Uterus (tissue), 4 donors: ENCODE measurements around the gene JOSD1. TPM values are rescaled to one million over a fixed set of nuclear protein-coding genes. Genes with fewer than 3 reads are reported as not detected.
A peak's percentile ranks its signal among the peaks of the same experiment; 100 is the strongest.

Experiments
- DNase-seq, 2 donors: peaks; one replicate each; pipeline ENCODE4 v3.0.0-alpha.2; 2019 to 2020
- H3K27ac ChIP-seq, 2 donors: fragments of 200-600 bp; sonication (generic); 1 replicate in 1 of 2; 2 replicates in 1 of 2; pipeline ENCODE4 v1.5.1; 2016 to 2018
- H3K27me3 ChIP-seq, 2 donors: fragments of 200-600 bp; sonication (generic); one replicate each; pipeline ENCODE4 v1.5.1; 2018 to 2019; ENCODE audit warnings: control low read depth in 1 of 2
- H3K36me3 ChIP-seq, 2 donors: fragments of 200-600 bp; sonication (generic); one replicate each; pipeline ENCODE4 v1.5.1; 2019; ENCODE audit warnings: control low read depth in 1 of 2
- H3K4me1 ChIP-seq, 2 donors: fragments of 200-600 bp; sonication (generic); one replicate each; pipeline ENCODE4 v1.5.1; 2018 to 2019; ENCODE audit warnings: control low read depth in 1 of 2
- H3K4me3 ChIP-seq, 2 donors: fragments of 200-600 bp; sonication (generic); 1 replicate in 1 of 2; 2 replicates in 1 of 2; pipeline ENCODE4 v1.5.1; 2018 to 2019; ENCODE audit warnings: mild to moderate bottlenecking in 1 of 2
- H3K9me3 ChIP-seq, 2 donors: fragments of 200-600 bp; sonication (generic); one replicate each; pipeline ENCODE4 v1.5.1; 2019; ENCODE audit warnings: control low read depth in 1 of 2
- POLR2A ChIP-seq, 2 donors: fragments of 450-650 bp; IDR thresholded peaks; one replicate each; pipeline ENCODE4 v1.6.1; 2016; ENCODE audit warnings: antibody characterized with exemption in 2 of 2, mild to moderate bottlenecking in 1 of 2, moderate library complexity in 1 of 2
- intact Hi-C: fragments of 100-400 bp; cut with DNase I; formaldehyde crosslinking; loops from one replicate; pipeline ENCODE4 v1.15.1; 2023; ENCODE audit warnings: low total_unique reads
- total RNA-seq, 4 donors: library from RNA; depleted of rRNA in 3 of 4; stranded (reverse); fragments of >200 nt in 3 of 4; gene quantifications; one replicate each; pipeline versions ENCODE4 v1.1.0 to v1.2.4, GENCODE V29; 2014 to 2023
- TF ChIP-seq, protein P1 (sequence below), 4 experiments: fragments of 200-600 bp in 2 of 4; fragments of 450-650 bp in 2 of 4; sonication (generic) in 2 of 4; IDR thresholded peaks; one replicate each; pipeline ENCODE4 v1.5.1; 2016 to 2019; ENCODE audit warnings: antibody characterized with exemption in 4 of 4, mild to moderate bottlenecking in 2 of 4, moderate library complexity in 1 of 4
- donor health status: DM: yes; HTN: yes; CAD: no.

JOSD1 gene
- total RNA-seq, 4 donors from 2014 or later = 24.4 to 57.9 (median 40.2) TPM

DNA sequence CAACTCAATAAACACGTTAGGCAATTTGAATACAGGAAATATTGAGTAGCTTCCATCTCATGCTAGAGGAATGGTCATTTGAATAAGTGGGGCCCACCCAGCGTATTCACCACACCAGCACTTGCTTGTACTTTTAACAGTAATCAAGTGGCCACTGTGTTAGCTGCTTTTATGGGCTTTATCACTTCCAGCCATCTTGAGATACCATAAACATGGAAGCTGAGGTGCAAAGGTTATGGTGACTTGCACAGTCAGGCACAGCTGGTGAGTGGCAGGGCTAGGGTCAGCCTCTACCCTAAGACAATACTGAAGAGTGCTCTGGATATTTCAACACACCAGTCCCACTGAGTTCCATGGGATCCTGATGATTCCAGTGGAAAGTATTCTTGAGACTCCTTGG is 6.7 kb downstream of the JOSD1 start:
- peaks cover 0 to 14% of the 10 kb centered on the region in 2 donors for H3K4me1 ChIP-seq

DNA sequence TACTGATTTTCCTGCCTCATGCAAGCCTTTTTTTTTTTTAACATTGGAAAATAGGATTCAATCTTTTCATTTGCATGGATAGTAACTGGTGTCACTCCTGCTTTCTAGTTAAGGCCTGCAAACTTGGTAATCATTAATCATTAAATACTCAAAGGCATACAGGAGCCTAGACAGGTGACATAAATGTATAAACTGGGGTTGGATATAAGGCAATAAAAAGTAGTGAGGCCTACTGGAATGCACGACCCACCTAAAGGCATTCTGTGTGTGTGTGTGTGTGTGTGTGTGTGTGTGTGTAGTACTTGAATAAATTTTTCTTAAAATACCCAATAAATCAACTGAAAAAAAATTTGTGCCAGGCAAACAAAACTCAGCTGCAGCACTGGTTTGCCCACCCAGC is 11.1 kb downstream of the JOSD1 start:
- Histone ChIP-seq H3K4me3 (no peak overlapping the region), H3K9me3 (no peaks in the 10 kb centered on the region), H3K27me3 (no peaks in the 10 kb centered on the region), H3K36me3 (no peaks in the 10 kb centered on the region), H3K27ac (no peak overlapping the region), H3K4me1 (no peaks in the 10 kb centered on the region)
- DNase-seq = no peak
- intact Hi-C loops = no loop called here
- TF ChIP-seq, protein P1, sequence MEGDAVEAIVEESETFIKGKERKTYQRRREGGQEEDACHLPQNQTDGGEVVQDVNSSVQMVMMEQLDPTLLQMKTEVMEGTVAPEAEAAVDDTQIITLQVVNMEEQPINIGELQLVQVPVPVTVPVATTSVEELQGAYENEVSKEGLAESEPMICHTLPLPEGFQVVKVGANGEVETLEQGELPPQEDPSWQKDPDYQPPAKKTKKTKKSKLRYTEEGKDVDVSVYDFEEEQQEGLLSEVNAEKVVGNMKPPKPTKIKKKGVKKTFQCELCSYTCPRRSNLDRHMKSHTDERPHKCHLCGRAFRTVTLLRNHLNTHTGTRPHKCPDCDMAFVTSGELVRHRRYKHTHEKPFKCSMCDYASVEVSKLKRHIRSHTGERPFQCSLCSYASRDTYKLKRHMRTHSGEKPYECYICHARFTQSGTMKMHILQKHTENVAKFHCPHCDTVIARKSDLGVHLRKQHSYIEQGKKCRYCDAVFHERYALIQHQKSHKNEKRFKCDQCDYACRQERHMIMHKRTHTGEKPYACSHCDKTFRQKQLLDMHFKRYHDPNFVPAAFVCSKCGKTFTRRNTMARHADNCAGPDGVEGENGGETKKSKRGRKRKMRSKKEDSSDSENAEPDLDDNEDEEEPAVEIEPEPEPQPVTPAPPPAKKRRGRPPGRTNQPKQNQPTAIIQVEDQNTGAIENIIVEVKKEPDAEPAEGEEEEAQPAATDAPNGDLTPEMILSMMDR (IDR thresholded peaks at IDR 0.05) = no peak
- no peak for TF ChIP-seq POLR2A (IDR thresholded peaks at IDR 0.05)

More for the DNA sequence above, 6.7 kb downstream of the JOSD1 start:
- no peak for TF ChIP-seq POLR2A (IDR thresholded peaks at IDR 0.05)
- H3K27me3 ChIP-seq = no peaks in the 10 kb centered on the region
- no peaks in the 10 kb centered on the region for H3K9me3 ChIP-seq
- intact Hi-C loops = no loop called here
- no peak for DNase-seq
- no peaks in the 10 kb centered on the region for H3K36me3 ChIP-seq
- H3K27ac ChIP-seq = no peak overlapping the region
- H3K4me3 ChIP-seq = no peak overlapping the region

DNA sequence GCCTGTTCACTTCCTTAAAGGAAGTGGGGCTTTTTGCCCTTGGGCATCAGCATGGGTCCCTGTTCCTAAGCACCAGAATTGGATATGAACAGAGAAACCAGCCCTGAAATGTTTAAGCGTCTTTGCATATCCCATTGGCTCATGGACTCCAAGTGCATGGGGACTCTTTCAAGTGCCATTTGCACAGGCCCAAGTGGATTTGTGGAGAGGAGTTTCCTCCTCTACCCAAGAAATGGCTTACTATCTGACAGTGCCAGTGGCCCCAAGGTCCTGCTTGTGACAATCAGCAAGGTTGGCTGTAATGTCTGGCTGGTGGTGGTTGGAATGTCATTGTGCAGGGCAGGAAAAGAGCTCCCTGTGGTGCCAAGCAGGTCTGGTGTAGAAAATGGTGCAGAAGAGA is 15.0 kb downstream of the JOSD1 start:
- no peaks in the 10 kb centered on the region for H3K27me3 ChIP-seq
- H3K4me1 ChIP-seq = no peaks in the 10 kb centered on the region
- TF ChIP-seq POLR2A (IDR thresholded peaks at IDR 0.05) = no peak
- TF ChIP-seq, protein P1 (IDR thresholded peaks at IDR 0.05) = no peak
- no peaks in the 10 kb centered on the region for H3K9me3 ChIP-seq
- no peak for DNase-seq
- intact Hi-C loops = no loop called here
- no peak overlapping the region for H3K4me3 ChIP-seq
- H3K36me3 ChIP-seq = no peaks in the 10 kb centered on the region
- no peak overlapping the region for H3K27ac ChIP-seq

DNA sequence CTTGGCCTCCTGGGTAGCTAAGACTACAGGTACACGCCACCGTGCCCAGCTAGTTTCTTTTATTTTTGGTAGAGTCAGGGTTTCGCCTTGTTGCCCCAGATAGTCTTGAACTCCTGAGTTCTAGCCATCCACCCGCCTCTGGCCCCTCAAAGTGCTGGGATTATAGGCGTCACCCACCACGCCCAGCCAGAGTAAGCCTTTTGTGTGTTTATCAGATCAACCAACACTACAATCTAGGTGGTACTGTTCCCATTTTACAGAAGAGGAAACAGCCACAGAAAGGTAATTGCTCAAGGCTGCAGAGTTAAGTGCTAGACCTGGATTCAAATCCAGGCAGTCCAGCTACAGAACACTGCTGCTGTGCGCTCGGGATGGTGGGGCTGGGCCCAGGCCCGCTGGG is 15.8 kb downstream of the JOSD1 start:
- Histone ChIP-seq H3K27me3 (no peaks in the 10 kb centered on the region), H3K9me3 (no peaks in the 10 kb centered on the region), H3K27ac (no peak overlapping the region), H3K4me1 (no peaks in the 10 kb centered on the region), H3K4me3 (no peak overlapping the region), H3K36me3 (no peaks in the 10 kb centered on the region)
- intact Hi-C loops = no loop called here
- TF ChIP-seq POLR2A (IDR thresholded peaks at IDR 0.05) = no peak
- TF ChIP-seq, protein P1 (IDR thresholded peaks at IDR 0.05) = no peak
- DNase-seq = no peak

DNA sequence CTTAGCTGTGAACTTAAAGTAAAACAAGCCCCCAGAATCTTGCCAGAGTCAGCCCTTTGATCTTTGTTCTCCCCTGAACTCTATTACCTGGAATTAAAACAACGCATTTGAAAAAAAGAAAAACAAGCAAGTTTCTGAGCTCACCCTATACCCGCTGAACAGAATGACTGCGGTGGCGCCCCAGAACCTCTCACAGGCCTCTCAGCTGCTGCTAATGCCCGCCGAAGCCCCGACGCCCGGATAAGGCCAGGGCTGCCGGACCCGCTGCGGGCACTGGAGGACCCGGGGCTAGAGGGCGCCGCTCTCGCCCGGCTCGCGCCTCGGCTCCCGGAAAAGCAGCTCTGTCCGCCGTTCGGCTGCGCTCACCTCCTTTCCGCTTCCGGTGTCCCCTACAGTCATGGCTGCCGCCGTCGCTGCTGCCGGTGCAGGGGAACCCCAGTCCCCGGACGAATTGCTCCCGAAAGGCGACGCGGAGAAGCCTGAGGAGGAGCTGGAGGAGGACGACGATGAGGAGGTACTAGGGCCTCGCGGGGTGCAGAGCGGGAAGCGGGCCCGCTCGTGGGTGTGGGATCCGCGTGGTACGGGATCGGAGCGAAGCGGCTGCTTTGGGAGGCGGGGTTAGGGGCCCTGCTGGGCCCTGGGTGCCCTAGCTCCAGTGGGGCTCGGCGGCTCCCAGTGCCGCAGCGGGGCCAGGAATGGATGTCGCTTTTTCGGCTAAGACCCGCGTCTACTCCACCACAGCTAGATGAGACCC is 19.0 kb downstream of the JOSD1 start, which contains the start of gene TOMM22:
TOMM22 (plus strand) TSS at position 376 of the 754 bp plus-strand sequence; CDS start at position 398, 22 bp downstream.
- Histone ChIP-seq H3K27me3 (no peaks in the 10 kb centered on the region), H3K4me3 (peak within 1 kb of the TSS; percentile 80 to 95), H3K27ac (peak within 1 kb of the TSS; percentile 66 to 68), H3K4me1 (no peaks in the 10 kb centered on the region), H3K36me3 (no peaks in the 10 kb centered on the region), H3K9me3 (no peaks in the 10 kb centered on the region)
- intact Hi-C loops = no loop called here
- TF ChIP-seq, protein P1 (IDR thresholded peaks at IDR 0.05) = peak; percentile 63 to 92 (median 86)
- peak; percentile 35 to 49 for TF ChIP-seq POLR2A (IDR thresholded peaks at IDR 0.05)
- peak; percentile 78 to 87 for DNase-seq
